HT-29 (cell line): ENCODE measurements around the gene NAPA. TPM values are rescaled to one million over a fixed set of nuclear protein-coding genes. Genes with fewer than 3 reads are reported as not detected.

ENCODE experiments used
- DNase-seq: peaks from one replicate; pipeline ENCODE4 v3.0.0-alpha.2; 2015; ENCODE audit warnings: low spot score
- total RNA-seq: library from RNA; depleted of rRNA; stranded (reverse); fragments of >200 nt; shearing (Covaris generic); gene quantifications from 2 replicates; pipeline ENCODE4 v1.2.3, GENCODE V29; 2014

The NAPA gene
- total RNA-seq, 1 experiment from 2014 or later: 224 TPM

DNA sequence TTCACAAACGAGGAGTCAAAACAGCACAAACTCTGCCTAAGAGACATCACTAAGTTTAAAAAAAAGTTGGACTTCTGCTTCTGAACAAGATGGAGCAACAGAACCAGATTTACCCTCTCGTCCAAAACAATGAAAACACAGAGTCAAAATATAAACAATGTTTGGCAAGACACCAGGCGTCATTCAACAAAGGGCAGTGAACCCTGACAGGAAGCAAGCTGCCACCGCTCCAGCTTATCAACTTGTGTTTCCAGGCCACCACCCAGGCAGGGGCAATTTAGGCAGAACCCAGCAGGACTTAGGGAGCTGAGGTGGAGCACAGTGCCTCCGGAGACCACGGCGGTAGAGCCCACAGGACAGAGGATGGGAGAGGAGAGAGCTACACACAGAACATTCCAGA, 8.6 kb upstream of the NAPA start:
- no peak for DNase-seq

- DNase-seq: no peak
Observed at GRCh38 chr19:47521473-47522180, 6.8 kb upstream of the NAPA start.

DNA sequence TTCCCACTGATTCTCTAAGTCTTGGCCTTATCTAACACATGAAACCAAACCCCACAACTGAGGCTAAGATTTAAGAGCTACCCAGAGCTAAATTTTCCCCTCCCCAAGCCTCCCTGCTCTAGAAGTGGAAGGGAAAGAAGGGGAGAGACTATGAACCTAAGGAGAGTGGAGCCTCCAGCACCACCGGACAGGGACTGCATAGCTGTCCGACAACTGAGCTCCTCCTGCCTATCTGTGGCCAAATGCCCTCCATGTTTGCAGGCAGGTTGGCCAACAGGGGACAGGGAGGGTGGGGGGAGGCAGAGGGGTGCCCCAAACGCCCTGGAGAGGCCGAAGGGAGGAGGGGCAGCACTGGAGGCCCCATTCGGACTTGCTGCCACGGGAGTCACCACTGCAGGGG, 6.0 kb upstream of the NAPA start:
- DNase-seq: no peak

- no peak for DNase-seq
Observed at GRCh38 chr19:47520343-47520806, 5.5 kb upstream of the NAPA start.

DNA sequence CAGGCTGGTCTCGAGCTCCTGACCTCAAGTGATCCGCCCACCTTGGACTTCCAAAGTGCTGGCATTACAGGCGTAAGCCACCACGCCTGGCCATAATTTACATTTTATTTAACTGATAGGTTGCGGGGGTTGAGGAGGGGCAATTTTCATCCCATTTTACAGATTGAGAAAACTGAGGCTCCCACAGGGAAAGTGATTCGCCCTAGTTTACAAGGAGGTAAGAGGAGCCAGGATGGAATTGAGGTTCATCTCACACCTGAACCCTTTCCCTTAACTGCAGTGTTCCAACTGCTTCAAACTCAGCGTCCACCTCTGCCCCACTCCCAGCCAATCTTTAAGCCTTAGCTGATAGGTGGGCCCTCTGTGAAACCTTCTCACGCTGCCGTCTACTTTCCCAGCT, 4.0 kb upstream of the NAPA start:
- DNase-seq: no peak

GRCh38 chr19:47518139-47518538, 3.3 kb upstream of the NAPA start:
- DNase-seq: no peak

- DNase-seq: peak; percentile 22
Observed at GRCh38 chr19:47514151-47514868, 553 bp downstream of the NAPA start.

- no peak for DNase-seq
Observed at GRCh38 chr19:47512948-47513319, 1.9 kb downstream of the NAPA start.

- peak; percentile 77 for DNase-seq
Observed at GRCh38 chr19:47512183-47512947, 2.5 kb downstream of the NAPA start.

DNA sequence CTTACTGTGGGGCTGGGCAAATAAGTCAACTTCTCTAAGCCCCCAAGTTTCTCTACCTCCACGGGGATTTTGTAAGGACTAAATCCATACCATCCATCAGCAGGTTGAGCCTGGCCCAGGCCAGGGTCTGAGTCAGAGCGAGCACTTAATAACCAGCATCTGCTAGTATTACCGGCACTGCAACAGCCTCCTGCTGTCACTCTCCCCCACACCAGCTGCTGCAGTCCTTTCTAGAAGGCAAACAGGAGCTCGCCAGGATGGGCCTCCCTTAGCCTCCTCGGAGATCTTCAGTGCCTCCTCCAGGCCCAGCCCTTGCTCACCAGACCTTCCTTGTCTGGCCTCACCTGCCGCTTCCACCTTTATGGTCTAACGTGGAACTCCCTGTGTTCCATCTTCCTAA, 3.2 kb downstream of the NAPA start:
- no peak for DNase-seq

- DNase-seq: no peak
Observed at GRCh38 chr19:47511128-47511517, 3.7 kb downstream of the NAPA start.

GRCh38 chr19:47510516-47511127, 4.2 kb downstream of the NAPA start:
- DNase-seq: no peak

DNA sequence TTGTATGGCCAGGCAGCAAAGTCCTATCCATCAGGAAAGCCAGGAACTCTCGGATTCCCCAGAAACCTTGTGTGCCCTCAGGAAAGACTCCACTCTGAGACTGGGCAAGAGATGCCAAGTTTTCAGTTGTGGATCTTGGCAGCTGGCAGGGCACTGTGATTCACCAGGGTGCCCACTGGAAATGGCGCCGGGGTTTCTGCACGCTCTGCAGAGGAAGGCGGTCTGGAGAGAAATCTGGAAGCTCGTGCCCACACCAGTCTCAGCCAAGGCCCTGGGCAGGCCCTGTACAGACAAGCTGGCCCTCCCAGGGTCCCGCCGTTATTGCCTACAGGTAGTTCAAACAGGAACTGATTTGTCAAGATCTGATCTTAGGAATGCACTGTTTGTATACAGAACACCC, 4.9 kb downstream of the NAPA start:
- no peak for DNase-seq

DNA sequence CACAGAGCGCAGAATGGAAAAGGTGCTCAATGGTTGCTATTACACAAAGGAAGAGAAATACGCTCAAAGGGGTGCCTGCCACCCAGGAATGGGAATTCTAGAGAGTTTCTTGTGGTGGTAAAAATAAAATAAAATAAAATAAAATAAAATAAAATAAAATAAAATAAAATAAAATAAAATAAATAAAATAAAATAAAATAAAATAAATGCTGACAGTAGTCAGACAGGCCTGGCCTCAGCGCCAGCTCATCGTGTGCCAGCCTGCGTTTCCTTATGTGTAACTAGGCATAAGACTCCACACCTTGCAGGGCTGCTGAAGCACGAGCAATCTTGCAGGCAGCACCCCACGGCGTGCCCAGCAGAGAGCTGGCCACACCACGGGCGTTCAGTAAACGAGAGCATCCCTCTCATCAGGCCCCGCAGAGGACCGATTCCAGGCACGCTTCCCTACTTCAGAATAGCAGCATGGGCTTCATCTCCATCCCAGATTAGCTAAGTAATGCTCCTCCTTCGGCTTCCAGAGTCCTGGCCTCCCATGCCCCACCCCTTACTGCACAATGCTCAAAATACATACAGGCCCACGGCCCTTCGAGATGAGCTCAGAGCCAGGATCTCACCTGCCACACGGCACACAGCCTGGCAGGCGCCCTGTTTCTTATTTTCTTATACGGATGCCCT, 5.6 kb downstream of the NAPA start:
- no peak for DNase-seq

DNA sequence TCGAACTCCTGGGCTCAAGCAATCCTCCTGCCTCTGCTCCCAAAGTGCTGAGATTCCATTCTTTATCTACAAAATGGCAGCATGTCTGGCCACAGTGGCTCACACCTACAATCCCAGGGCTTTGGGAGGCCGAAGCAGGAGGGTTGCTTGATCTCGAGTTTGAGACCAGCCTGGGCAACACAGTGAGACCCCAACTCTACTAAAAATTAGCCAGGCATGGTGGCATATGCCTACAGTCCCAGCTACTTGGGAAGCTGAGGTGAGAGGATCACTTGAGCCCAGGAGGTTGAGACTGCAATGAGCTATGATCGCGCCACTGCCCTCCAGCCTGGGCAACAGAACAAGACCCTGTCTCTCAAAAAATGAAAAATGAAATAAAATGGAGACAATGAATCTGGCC, 6.1 kb downstream of the NAPA start:
- no peak for DNase-seq

- DNase-seq: no peak
Observed at GRCh38 chr19:47507924-47508553, 6.8 kb downstream of the NAPA start.

DNA sequence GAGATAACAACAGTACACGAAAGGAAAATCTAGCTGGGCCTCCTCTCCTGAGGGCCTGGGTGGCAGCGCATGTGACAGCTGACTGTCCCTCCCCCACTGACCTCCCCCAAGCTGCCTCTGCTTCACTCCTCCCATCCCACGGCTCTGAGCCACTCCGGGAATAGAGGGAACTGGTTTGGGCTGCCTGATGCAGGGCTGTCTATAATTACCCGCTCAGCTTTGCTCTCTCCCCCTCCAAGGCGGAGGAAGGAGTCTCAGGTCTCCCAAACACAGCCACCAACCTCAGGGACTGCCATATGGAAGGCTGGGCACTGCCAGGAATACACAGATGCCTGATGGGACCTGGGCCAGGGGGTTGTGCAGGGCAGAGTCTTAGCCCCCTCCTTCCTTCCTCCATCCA, 7.9 kb downstream of the NAPA start:
- DNase-seq: no peak

DNA sequence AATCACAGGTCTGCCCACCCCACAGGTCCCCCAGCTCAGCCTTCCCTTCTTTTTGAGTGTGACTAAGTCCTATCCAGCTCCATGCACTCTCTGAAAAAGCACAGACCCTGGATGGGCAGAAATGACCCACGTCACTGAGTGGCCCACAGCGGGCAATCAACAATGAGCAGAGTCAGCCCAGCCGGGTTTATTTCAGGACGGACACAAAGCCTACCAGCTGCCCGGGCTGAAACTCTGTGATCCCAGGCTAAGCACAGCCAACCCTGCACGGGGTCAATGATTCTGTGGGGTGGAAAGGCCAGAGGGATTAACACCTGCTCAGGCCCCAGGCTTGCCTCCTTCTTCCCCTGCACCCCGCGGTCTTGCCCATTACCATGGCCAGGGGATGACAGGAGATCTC, 8.4 kb downstream of the NAPA start:
- DNase-seq: no peak

DNA sequence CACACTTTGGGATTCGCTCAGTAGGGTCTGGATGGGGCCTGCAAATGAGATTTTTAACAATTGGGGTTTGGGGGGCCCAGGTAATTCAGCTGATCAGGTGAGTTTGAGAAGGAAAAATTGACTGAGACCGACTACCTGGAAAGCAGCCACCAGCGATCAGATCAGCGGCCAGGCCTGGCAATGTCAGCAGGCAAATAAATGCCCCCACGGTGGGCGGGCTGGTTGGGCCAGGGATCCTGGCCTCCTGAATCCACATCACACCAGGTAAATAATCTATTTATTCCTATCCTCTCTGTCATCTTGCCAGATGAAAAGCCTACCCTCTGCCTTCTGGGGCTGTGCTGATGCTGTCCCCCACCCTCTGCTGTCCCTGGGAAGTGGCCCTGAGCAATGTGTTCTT, 9.4 kb downstream of the NAPA start:
- no peak for DNase-seq

DNA sequence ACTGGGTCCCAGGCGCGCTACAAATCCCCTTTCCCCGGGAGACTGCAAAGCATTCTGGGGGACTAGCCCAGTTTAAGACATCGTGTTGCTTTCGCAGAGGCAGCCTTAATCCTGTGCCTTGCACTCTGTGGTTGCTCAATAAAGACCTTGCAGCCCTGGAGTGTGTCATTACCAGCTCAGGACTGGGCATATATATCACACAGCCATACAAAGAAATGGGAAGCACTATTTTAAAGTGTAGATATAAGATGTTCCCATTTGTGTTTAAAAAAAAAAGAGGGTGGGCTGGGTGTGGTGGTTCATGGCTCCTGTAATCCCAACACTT, 11.1 kb downstream of the NAPA start:
- no peak for DNase-seq

DNA sequence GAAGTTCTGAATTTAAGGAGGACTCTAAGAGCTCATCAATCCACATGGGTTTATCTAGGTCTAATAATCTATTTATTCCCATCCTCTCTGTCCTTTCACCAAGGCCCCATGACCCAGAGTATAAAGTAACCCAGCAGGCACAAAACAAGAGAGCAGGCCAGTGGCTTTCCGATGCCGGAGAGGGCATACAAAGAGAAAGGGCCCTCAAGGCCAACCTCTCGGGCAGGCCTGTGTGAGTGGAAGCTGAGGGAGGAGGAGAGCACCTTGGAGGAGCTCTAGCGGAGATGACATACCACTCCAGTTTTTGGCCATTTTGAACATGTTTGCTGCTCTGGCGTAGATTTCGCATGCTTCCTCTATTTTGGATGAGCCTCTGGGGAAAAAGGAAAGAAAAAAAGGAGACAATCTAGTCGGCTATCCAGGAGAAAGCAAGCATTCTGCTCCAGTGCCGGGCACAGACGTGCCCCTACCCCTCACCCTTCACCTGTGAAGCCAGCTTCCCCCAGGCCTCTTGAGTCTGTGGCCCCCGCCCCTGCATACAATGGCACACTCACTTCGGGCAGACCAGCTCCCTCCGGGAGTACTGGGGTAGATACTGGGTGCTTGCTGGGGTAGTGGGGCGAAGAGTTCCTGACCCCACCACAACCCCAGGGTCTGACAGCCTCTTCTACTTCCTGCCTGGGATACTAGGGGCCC, 11.6 kb downstream of the NAPA start:
- DNase-seq: no peak
